MM.1S (cell line): ENCODE results near the gene KLHDC9.

Experiments used
- CTCF ChIP-seq: fragments of 300-600 bp; sonication (generic); IDR thresholded peaks from 2 replicates; pipeline ENCODE4 v1.5.1; 2016; ENCODE audit warnings: antibody characterized with exemption, low read length, mixed read lengths
- EZH2 ChIP-seq: fragments of 300-600 bp; sonication (generic); optimal IDR thresholded peaks from 2 replicates; pipeline ENCODE3; 2017; ENCODE audit warnings: low read depth, mild to moderate bottlenecking, antibody characterized with exemption, low read length, mixed read lengths
- EZH2phosphoT487 ChIP-seq: fragments of 300-600 bp; sonication (generic); IDR thresholded peaks from 2 replicates; pipeline ENCODE4 v1.6.1; 2018; ENCODE audit warnings: antibody characterized with exemption, low read length

GRCh38 chr1:161090617-161091016 lies 7.5 kb upstream of the KLHDC9 start:
- no peak for TF ChIP-seq CTCF
- no peak for TF ChIP-seq EZH2
- no peak for TF ChIP-seq EZH2phosphoT487
